NOMO-1 treated with dmso at 0.1 percent for 144 hours (cell line): ENCODE measurements around the gene IZUMO3.
"Not testable (repeated sequence)": the region's sequence is repeated elsewhere in the genome, so short reads cannot be mapped to it uniquely, and the experiment has no call there.

Source experiments
- DNase-seq: peaks from one replicate; lab custom pipeline; 2025; ENCODE audit not compliant: unreplicated experiment; lab: John Stamatoyannopoulos, UW

The IZUMO3 gene, protein sequence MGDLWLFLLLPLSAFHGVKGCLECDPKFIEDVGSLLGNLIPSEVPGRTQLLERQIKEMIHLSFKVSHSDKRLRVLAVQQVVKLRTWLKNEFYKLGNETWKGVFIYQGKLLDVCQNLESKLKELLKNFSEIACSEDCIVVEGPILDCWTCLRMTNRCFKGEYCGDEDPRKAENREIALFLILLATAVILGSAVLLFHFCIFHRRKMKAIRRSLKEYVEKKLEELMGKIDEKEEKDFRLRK

DNA sequence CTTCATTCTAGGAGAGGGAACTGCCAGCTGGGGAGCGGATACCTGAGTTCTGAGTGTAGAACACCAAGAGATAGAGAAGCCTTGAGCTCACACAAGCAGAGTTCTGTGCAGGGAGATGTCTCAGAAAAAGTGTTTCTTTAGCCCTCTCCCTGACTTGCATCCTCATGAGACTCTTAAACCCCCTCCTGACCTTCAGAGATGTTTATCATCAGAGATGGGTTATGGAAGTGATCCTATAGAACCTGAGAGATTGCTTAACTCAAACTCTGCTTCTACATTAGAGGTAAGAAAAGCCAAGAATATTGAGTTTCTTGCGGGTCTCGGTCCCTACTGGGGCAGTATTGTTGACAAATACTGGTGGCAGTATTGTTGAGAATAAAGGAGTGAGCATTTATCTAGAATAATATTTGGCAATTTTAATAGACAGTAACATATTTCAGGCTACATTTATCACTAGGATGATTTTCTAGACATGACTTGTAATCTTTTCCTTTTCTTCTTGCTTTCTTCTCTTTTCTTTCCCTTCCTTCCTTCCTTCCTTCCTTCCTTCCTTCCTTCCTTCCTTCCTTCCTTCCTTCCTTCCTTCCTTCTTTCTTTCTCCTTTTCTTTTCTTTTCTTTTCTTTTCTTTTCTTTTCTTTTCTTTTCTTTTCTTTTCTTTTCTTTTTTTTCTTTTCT is at the start of gene IZUMO3:
Gene IZUMO3, minus strand, starts transcription at position 51 of the 676 bp plus-strand sequence. CDS start 248 bp downstream, outside the sequence.
- DNase-seq: no peak

DNA sequence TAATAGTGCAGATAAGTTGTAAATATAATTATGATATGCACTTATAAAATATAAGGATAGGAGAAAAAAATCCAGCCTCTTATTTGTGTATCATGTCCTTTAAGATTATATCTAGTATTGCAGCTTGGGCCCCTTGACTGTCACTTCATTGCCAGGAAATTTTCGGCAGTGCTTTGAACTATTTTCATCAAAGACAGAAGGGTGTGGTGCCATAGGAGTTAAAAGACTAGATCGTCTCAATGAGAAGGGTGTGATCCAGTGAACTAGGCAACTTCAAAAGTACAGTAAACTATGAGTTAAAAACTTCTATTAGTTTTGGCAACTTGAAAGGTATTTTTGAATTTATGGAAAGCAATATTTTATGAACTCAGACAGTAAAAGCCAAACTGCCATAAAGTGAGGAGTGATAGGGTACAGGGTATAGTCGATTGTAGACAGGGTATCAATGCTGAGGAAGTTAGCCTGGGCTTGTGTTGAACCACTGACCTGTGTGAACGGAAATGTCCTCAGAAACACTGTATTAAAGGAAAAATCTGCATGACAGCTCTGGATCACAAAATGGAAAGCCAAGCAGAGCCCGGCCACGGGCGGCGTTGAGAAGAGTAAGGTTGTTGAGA is 48.6 kb upstream of the IZUMO3 start:
- DNase-seq: no peak

DNA sequence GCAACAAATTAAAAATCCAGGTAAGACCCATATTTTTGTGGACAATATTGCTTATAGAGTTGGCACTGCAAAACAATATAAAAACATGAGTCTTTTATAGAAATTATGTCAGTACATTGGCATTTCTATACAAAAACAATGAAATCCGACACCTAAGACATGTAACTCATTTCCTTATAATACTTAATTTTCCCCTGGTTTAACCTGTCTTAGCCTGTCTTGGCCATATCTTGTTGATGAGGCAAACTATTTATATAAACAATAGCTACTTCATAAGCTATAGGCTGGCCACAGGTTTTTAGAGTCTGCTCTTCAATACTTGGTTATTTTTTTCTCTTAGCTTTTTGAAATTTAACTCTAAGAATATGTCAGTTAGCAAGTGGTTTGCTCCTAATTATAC is 44.7 kb upstream of the IZUMO3 start:
- DNase-seq: no peak

DNA sequence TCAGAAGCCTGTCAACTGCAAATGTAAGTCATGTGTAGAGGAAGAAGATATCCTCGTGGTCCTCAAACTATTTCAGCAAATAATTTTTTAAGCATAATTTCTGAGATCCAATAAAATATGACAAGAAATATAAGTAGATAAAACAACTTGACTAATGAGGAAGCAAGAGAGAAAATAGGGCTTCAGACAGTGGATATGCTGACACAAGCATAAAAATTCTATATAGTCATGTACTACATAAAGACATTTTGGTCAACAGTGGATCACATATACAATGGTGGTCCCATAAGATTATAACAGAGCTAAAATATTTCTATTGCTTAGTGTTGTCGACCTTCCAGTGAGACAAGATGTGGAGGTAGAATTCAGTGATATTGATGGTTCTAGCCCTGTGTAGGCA is 42.2 kb upstream of the IZUMO3 start:
- no peak for DNase-seq

DNA sequence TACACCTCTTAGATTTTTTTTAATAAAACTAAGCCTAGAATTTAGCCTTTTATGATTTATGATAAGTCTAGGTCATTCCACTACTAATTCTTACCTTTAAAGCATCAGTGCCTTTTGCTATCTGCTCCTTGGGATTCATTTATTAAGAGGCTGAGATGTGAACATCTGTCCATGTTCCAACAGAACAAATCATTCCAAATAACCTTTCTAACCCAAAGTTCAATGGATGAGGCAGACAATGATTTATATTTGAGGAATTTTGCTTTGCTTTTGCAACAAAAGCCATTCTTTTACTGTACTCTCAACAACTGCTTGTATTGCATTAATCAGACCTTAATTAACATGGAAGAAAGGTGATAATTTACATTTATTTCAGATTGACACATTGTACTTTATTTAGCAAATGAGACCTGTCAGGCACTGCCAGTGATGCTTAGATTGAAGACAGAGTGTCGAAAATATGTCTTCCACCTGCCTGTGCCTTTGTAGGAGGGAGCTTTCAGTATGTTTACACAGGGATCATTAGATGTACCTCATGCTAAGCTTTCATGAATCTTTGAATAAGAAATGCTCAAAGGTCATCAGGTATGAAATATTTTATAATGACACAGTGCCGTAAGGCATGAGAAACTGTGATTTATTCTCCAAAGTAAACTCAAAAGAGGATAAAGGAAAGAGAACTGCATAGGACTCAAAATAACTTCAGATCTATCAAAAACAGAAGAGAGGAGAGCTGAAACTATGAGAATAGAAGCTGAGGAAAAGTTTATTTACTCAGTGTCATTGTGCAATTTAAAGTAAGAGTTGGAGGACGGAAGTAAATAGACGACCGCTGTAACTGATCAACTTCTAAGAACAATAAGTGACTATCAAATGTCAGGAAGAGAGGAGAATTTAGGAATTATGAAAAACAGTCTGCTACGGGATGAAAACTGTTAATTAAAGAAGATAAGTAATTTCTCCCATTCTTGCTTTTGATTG is 36.7 kb upstream of the IZUMO3 start:
- DNase-seq: no peak

DNA sequence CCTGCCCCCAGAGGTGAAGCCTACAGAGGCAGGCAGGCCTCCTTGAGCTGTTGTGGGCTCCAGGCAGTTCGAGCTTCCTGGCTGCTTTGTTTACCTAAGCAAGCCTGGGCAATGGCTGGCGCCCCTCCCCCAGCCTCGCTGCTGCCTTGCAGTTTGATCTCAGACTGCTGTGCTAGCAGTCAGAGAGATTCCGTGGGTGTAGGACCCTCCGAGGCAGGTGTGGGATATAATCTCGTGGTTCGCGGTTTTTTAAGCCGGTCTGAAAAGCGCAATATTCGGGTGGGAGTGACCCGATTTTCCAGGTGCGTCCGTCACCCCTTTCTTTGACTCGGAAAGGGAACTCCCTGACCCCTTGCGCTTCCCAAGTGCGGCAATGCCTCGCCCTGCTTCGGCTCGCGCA is 34.3 kb upstream of the IZUMO3 start:
- not testable (repeated sequence) for DNase-seq

DNA sequence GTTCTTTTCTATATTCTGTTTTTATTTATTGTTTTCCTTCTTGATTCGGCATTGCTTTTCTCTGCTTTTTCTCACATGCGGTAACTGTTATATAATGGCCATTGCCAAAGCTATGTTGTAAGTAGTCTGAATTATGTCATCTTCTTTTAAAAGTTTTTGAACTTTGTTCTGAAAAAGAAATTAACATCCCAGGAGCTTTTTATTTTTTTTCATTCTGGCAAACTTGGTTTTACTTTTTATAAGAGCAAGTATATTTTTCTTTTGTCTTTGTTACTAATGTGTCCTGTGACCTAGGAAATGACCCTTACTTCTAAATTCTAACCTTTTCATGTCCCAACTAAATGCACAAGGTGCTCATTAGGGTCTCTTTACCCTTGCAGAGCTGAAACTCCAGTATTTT is 26.7 kb upstream of the IZUMO3 start:
- no peak for DNase-seq

DNA sequence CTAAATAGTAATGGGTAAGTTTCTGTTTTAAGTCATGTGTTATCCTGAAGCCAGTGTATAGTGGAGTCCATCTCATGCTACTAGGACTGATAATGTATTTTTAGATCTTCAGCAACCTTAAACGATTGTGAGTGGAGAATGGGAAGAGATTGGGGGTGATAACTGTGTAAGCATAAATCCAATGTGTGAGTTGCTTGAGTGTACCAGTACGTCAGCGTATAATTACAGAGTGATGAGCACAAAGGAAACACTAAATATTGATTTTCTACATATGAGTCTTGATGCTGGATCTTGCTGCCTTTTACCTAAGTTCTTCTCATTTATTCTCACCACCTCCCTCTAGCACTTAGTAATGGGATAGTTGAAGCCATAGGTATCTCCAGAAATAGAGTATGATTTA is 16.3 kb upstream of the IZUMO3 start:
- no peak for DNase-seq

DNA sequence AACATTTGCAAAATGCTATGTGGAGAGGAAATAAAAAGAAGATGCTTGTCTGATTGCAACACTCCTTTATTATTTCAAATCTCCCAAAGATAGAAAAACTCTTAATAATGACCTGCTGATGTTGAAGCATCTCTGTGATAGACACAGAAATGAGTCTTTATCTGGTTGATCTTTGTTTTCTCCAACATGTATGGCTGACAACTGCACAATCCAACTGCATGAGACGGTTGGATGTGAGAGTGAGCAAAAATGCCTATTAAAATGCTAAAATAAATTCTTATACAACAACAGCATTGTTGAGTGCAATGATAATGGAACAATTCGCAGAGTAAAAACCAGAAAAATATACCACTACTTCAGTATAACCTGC is 7.5 kb upstream of the IZUMO3 start:
- no peak for DNase-seq

DNA sequence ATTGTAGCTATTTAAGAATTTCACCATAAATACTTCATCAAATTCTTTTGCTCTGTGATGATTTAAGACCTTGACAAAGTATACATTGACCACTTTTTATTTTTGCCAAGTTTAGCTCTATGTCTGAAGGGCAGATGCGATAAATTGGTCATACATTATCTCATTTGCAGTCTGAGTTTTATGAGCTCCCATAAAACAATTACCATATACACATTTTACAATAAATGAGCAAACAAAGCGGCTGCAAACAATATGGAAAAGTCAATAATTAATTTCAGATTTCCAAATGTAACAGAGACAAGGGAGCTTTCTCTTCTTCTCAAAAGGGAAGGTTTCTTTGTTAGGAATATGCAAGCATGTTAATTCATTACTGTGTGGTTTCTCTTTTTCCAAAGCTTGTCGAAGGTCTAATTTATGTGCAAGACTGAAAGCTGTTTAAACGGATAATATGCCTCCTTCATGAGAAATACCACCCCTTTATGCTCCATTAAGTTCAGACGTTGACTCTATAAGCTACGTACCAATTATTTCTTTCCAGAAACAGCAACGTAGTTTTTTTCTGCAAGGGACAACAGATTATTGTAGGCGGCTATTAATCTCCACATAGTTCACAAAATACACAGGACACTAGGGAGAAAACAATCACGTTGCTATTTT is 7.0 kb upstream of the IZUMO3 start:
- no peak for DNase-seq

DNA sequence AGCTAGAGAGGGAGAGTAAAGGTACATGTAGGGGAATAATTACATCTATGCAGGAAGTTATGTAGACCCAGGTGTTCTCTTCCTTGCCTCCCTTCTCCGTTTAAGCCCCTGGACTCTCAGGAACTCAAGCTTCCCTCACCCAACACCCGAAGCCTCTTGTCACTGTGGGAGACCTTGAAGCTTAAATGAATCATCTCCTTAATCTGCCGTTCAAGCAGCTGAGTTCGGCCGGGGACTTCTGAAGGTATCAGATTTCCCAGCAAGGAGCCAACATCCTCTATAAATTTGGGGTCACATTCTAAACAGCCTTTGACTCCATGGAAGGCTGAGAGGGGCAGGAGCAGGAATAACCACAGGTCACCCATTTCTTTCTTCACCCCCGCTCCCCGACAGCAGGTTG is 412 bp downstream of the IZUMO3 start:
- DNase-seq: no peak

DNA sequence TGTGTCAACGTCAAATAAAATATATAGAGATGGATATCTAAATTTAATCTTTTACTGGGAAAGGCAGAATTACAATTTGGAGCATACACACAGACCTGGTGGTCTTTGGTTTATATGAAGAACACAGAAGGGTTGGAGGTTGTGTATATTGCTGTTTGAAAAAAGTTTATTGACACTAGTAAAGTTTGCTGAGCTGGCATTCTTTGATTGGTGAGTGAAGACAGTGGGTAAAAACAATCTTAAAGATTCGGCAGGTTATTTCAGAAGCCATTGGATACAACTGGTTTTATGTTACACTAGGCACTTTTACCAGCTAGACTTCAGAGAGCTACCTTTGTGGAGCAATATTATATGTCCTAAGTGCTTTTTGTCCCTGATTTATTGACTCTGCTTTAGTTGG is 27.2 kb downstream of the IZUMO3 start:
- DNase-seq: no peak

DNA sequence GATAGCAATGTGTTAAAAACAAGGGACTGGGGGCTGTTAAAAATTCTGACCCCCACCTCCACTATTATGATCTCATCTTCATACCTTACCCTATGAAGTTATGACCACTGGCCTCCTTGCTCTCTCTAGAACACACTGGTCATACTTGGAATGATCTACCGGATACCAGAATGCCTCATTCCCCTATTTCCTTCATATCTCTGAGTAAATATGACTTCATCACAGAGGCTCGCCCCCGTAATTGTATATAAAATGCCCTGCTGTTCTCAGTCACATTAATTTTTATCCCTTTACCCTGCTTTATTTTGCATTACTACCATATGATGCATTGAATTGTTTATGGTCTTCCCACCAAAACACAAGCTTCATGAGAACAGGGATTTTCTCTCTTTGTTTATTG is 29.2 kb downstream of the IZUMO3 start:
- no peak for DNase-seq

DNA sequence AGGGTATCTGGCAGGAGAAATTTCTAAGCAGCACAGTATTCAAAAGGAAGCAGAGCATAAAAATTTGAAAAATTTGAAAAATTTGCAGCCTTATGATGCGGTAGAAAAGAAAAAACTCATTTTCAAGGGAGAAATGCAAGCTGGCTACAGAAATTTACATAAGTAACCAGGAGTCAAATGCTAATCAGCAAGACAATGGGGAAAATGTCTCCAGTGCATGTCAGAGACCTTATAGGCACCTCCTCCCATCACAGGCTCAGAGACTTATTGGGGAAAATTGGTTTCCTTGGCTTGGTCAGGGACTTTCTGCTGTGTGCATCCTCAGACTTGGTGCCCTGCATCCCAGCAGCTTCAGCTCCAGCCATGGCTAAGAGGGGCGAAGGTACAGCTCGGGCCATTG is 35.8 kb downstream of the IZUMO3 start:
- no peak for DNase-seq

DNA sequence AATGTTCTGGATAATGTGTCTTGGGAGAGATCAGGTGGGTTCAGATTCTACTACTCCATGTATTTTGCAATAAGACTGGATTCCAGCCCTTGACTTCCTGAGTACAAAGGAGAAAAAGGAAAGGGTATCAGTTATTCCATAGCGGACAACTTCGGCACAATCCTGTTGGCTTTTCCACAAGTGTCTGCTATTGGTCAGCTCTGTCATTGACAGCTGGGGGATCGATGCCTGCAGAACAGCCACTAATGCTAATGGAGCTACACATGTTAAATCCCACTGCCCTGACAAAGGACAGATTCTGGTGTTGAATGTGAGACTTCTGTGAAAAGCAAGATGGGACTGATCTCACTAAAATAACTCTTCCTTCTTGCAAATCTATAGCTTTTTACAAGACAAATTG is 41.2 kb downstream of the IZUMO3 start:
- no peak for DNase-seq

DNA sequence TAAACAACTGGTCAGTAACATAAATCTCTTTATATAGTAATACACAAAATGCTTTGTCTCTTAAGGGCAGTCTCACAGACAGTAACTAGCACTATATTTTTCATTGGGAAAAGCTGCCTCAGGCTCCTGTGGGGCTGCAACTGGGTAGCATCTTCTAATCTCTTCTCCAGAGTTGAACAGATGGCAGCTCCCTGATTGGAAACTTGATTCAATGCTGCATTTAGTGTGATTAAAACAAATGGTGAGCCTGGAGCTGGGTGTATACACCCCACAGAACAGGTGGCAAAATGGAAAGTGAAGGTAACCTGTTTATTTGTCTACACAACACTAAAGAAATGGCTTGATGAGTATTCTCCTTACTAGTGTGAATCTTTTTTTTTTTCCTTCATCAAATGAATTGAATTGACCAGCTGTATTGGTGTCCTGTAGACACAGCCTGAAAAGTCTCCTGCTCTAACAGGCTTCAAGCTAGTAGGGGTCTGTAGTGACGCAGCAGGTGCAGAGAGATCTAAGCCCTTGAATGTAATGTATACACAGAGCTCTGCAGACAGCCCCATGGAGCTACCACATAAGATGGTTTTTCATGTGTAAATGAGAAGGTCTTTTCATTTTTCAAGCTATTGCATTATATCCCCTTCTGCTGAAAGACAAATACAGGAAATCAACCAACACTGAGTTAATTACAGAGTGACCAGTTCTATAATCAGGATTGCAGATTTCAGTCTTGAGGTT is 43.3 kb downstream of the IZUMO3 start:
- no peak for DNase-seq

DNA sequence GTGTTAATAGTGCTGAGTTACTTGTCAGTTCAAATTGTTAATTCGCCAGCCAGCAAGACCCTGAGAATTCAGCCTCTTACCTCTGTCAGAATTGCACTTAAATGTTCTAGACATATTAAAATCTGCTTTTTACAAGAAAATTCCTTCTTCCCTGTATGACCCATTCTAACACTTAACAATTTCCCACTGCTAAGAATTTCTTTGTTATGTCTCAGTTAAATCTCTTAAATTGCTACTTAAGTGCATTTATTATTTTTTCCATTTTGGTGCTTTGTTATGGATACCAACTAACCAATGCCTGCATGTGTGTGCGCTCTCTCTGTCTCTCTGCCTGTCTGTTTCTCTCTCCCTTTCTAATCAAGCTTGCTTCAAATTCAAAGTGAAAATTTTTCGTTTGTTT is 44.9 kb downstream of the IZUMO3 start:
- no peak for DNase-seq

DNA sequence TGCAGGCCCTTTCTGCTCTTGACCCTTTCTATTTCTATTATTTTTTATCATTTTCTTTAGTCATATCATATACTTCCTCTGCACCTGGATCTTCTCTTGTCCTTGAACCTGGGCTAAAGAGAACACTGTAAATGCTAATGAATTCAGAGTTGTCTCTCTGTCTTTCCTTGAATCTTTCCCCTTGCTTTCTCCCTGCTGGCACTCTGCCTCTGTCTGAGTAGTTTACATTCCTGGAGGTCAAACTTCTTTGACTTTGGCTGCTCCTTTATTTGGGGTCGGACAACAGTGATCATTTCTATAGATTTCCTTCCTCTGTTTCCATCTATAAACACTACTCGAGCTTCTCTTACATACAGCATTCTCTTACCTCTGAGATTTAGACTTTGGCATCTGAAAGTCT is 47.1 kb downstream of the IZUMO3 start:
- DNase-seq: no peak

DNA sequence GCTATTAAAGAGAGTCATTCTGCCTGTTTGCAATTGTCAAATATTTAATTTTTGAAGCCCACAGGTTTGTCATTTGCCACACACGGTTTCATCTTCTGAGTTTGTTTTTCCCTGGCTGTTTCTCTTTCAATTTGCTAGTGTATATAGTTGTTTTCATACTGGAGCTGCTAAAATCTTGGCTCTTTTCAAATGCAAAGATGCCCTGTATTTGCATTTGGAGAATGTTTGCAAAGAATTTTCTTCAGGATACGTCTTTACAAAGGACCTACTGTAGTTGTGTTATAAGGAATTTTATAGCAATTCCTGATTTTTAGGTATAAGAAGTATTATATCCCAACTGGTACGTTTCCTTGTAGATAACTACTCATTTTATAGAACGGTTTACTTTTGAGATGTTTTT is 48.0 kb downstream of the IZUMO3 start:
- no peak for DNase-seq
